Pancreas (tissue), 10 donors: ENCODE results near the gene TUBB2A. TPM values are rescaled to one million over a fixed set of nuclear protein-coding genes. Genes with fewer than 3 reads are reported as not detected.

Experiments
- ATAC-seq, 4 donors: fragments of 200-7000 bp; cut with Tn5 transposase; one replicate each; pipeline versions ENCODE4 v1.8.0 to v1.9.1; 2020; ENCODE audit warnings: mild to moderate bottlenecking in 4 of 4, moderate library complexity in 4 of 4
- DNase-seq, 6 donors: peaks; one replicate each; pipeline ENCODE4 v3.0.0-alpha.2; 2020
- FAIRE-seq: peaks from 2 replicates; lab custom pipeline; 2012; peaks lifted over from hg19 to GRCh38; lab: Jason Lieb, UNC
- H3K27ac ChIP-seq, 4 donors: fragments of 200-600 bp; sonication (generic); 1 replicate in 3 of 4; 2 replicates in 1 of 4; pipeline versions ENCODE4 v1.5.0 to v1.8.0; 2020
- H3K27me3 ChIP-seq, 4 donors: fragments of 200-600 bp; one replicate each; pipeline ENCODE4 v1.8.0; 2021
- H3K36me3 ChIP-seq, 3 donors: fragments of 200-600 bp; sonication (generic) in 1 of 3; one replicate each; pipeline versions ENCODE4 v1.5.0 to v1.8.0; 2020 to 2021
- H3K4me1 ChIP-seq, 3 donors: fragments of 200-600 bp; one replicate each; pipeline ENCODE4 v1.8.0; 2021
- H3K4me3 ChIP-seq, 4 donors: fragments of 200-600 bp; sonication (generic) in 2 of 4; one replicate each; pipeline versions ENCODE4 v1.5.0 to v1.8.0; 2020 to 2021
- H3K9me3 ChIP-seq, 4 donors: fragments of 200-600 bp; one replicate each; pipeline ENCODE4 v1.8.0; 2021
- CTCF ChIP-seq, 4 donors: fragments of 200-600 bp; sonication (generic) in 3 of 4; IDR thresholded peaks; one replicate each; pipeline versions ENCODE4 v1.5.0 to v1.8.0; 2021; ENCODE audit warnings: antibody characterized with exemption in 4 of 4
- whole genome bisulfite sequencing, 2 donors: extraction: QIAGEN DNeasy Blood & Tissue Kit; methylation state at CpG; one replicate each; pipeline ENCODE4 v1.1.7; 2013; 5-methylcytosine and 5-hydroxymethylcytosine counted together
- intact Hi-C, 3 donors: fragments of 100-400 bp; cut with DNase I; formaldehyde crosslinking; loops; one replicate each; pipeline versions ENCODE4 v1.11.1 to v1.14.2; 2022
- polyA plus RNA-seq, 2 donors: library from polyadenylated mRNA; stranded (reverse); fragments of 200-250 nt; gene quantifications; one replicate each; pipeline ENCODE4 v1.2.3, GENCODE V29; 2013
- total RNA-seq, 6 donors: library from RNA; stranded (reverse); fragmentation: NEBNext Ultra II Directional in 4 of 6; extraction: Animal tissue kit (Norgen Biotek cat#: 25700) in 4 of 6; gene quantifications; one replicate each; pipeline versions ENCODE4 v1.2.1 to v1.2.4, GENCODE V29; 2021 to 2023
- donor health status: healthy with polysubstance abuse.
- donor health status: DM: no; HTN: no; CAD: no; lungs with moderate emphysema.
- donor health status: DM: no; HTN: no; CAD: no.
- donor health status: control.
- donor health status: control.
- donor health status: Bipolar disorder and iron deficiency.
- donor health status: DM: yes; HTN: yes; CAD: no.
- donor health status: DM: no; HTN: no; CAD: no.
- donor health status: DM: no; HTN: no; CAD: no.
- donor health status: DM: yes; HTN: yes; CAD: no.

TUBB2A gene
- total and polyA plus RNA-seq, 8 donors, result 16.3 to 55.9 (median 20.8) TPM

- no peak for TF ChIP-seq CTCF (IDR thresholded peaks at IDR 0.05)
- DNase-seq (peak in 2 of 6 donors; percentile 34 to 48), ATAC-seq (peak; percentile 37 to 54 (median 47)), FAIRE-seq (no peak)
- H3K36me3 ChIP-seq, result no peaks in the 10 kb centered on the region
- H3K4me3 ChIP-seq, result no peak overlapping the region
- H3K4me1 ChIP-seq, result peaks cover 0 to 3% (median 0%) of the 10 kb centered on the region in 3 donors
- H3K27me3 ChIP-seq, result no peaks in the 10 kb centered on the region
- intact Hi-C loops, result loop anchor here in 1 of 3 donors (5.0 kb wide), 1 partner anchor 34 kb away; no protein-coding TSS in a partner anchor
- H3K9me3 ChIP-seq, result no peaks in the 10 kb centered on the region
- peak overlapping the region in 2 of 4 donors; percentile 10 to 26 for H3K27ac ChIP-seq
- 63 to 66% methylated on average over 15 of the region's 15 CpGs for WGBS, 2 donors
Measured at GRCh38 chr6:3128356-3129108, 28.8 kb downstream of the TUBB2A start.

- no peak overlapping the region for H3K4me3 ChIP-seq
- no peak for TF ChIP-seq CTCF (IDR thresholded peaks at IDR 0.05)
- peaks cover 0 to 3% (median under 1%) of the 10 kb centered on the region in 3 donors for H3K4me1 ChIP-seq
- ATAC-seq (no peak), DNase-seq (no peak), FAIRE-seq (no peak)
- H3K36me3 ChIP-seq, result no peaks in the 10 kb centered on the region
- intact Hi-C loops, result loop anchor here in 1 of 3 donors (5.0 kb wide), 1 partner anchor 36 kb away; no protein-coding TSS in a partner anchor
- WGBS, 2 donors, result 25 to 34% methylated on average over 2 of the region's 2 CpGs
- H3K27me3 ChIP-seq, result no peaks in the 10 kb centered on the region
- no peak overlapping the region for H3K27ac ChIP-seq
- H3K9me3 ChIP-seq, result no peaks in the 10 kb centered on the region
Measured at GRCh38 chr6:3125815-3126214, 31.5 kb downstream of the TUBB2A start.

GRCh38 chr6:3124667-3125066, 32.7 kb downstream of the TUBB2A start:
- no peak for TF ChIP-seq CTCF (IDR thresholded peaks at IDR 0.05)
- intact Hi-C loops, result loop anchor here in 2 of 3 donors (5.0 kb wide), 3 partner anchors 38 to 128 kb away; no protein-coding TSS in a partner anchor
- FAIRE-seq (no peak), DNase-seq (no peak), ATAC-seq (no peak)
- Histone ChIP-seq H3K27me3 (no peaks in the 10 kb centered on the region), H3K4me1 (peaks cover 0 to 10% (median 8%) of the 10 kb centered on the region in 3 donors), H3K27ac (no peak overlapping the region), H3K36me3 (no peaks in the 10 kb centered on the region), H3K4me3 (no peak overlapping the region), H3K9me3 (no peaks in the 10 kb centered on the region)
- WGBS, 2 donors, result 71 to 79% methylated on average over 8 of the region's 8 CpGs

GRCh38 chr6:3122823-3123182, 34.5 kb downstream of the TUBB2A start:
- 91 to 95% methylated on average over 9 of the region's 9 CpGs for WGBS, 2 donors
- no peak for FAIRE-seq
- no peak for TF ChIP-seq CTCF (IDR thresholded peaks at IDR 0.05)
- intact Hi-C loops, result loop anchor here in 2 of 3 donors (5.0 kb wide), 2 partner anchors 124 to 129 kb away; no protein-coding TSS in a partner anchor
- ATAC-seq, result no peak
- no peaks in the 10 kb centered on the region for H3K9me3 ChIP-seq
- no peaks in the 10 kb centered on the region for H3K27me3 ChIP-seq
- no peak overlapping the region for H3K27ac ChIP-seq
- no peak for DNase-seq
- H3K4me3 ChIP-seq, result no peak overlapping the region
- H3K36me3 ChIP-seq, result no peaks in the 10 kb centered on the region
- H3K4me1 ChIP-seq, result peaks cover 0 to 13% (median 10%) of the 10 kb centered on the region in 3 donors

- TF ChIP-seq CTCF (IDR thresholded peaks at IDR 0.05), result no peak
- no peak for DNase-seq
- intact Hi-C loops, result loop anchor here in 2 of 3 donors (5.0 kb wide), 2 partner anchors 127 to 132 kb away; no protein-coding TSS in a partner anchor
- H3K4me1 ChIP-seq, result peaks cover 0 to 14% (median 10%) of the 10 kb centered on the region in 3 donors
- H3K9me3 ChIP-seq, result no peaks in the 10 kb centered on the region
- ATAC-seq, result no peak
- H3K27ac ChIP-seq, result no peak overlapping the region
- no peak overlapping the region for H3K4me3 ChIP-seq
- 54 to 55% methylated on average over 5 of the region's 5 CpGs for WGBS, 2 donors
- FAIRE-seq, result no peak
- H3K36me3 ChIP-seq, result no peaks in the 10 kb centered on the region
- no peaks in the 10 kb centered on the region for H3K27me3 ChIP-seq
Measured at GRCh38 chr6:3120765-3121089, 36.6 kb downstream of the TUBB2A start.
